NCI-H187 (cell line): Measurements from ENCODE around the gene EPHA3.

Experiments
- DNase-seq, 2 experiments: peaks; one replicate each; lab custom pipeline; 2025; lab: John Stamatoyannopoulos, UW

EPHA3 gene

GRCh38 chr3:89145995-89146394 is 38.6 kb downstream of the EPHA3 start:
- DNase-seq: no peak

- no peak for DNase-seq
These were observed 47.0 kb downstream of the EPHA3 start for GRCh38 chr3:89154416-89154815.

GRCh38 chr3:89155811-89156210 is 48.4 kb downstream of the EPHA3 start:
- no peak for DNase-seq

- DNase-seq: no peak
These were observed 50.2 kb downstream of the EPHA3 start for GRCh38 chr3:89157575-89157974.

GRCh38 chr3:89159605-89160004 is 52.2 kb downstream of the EPHA3 start:
- no peak for DNase-seq

GRCh38 chr3:89164774-89165173 is 57.4 kb downstream of the EPHA3 start:
- DNase-seq: no peak

- DNase-seq: no peak
These were observed 58.3 kb downstream of the EPHA3 start for GRCh38 chr3:89165636-89166263.

GRCh38 chr3:89171687-89172545 is 64.5 kb downstream of the EPHA3 start:
- DNase-seq: no peak

GRCh38 chr3:89173546-89173945 is 66.1 kb downstream of the EPHA3 start:
- no peak for DNase-seq

GRCh38 chr3:89179355-89180001 is 72.1 kb downstream of the EPHA3 start:
- no peak for DNase-seq

GRCh38 chr3:89180334-89180733 is 72.9 kb downstream of the EPHA3 start:
- DNase-seq: no peak

GRCh38 chr3:89182056-89182455 is 74.6 kb downstream of the EPHA3 start:
- no peak for DNase-seq

GRCh38 chr3:89184151-89184995 is 77.0 kb downstream of the EPHA3 start:
- DNase-seq: no peak

- no peak for DNase-seq
These were observed 79.0 kb downstream of the EPHA3 start for GRCh38 chr3:89186456-89186855.

GRCh38 chr3:89198591-89198990 is 91.2 kb downstream of the EPHA3 start:
- no peak for DNase-seq

GRCh38 chr3:89212619-89213018 is 105.2 kb downstream of the EPHA3 start:
- no peak for DNase-seq

- no peak for DNase-seq
These were observed 108.8 kb downstream of the EPHA3 start for GRCh38 chr3:89216016-89216739.

- DNase-seq: no peak
These were observed 109.8 kb downstream of the EPHA3 start for GRCh38 chr3:89217148-89217685.

GRCh38 chr3:89221924-89222323 is 114.5 kb downstream of the EPHA3 start:
- DNase-seq: no peak

GRCh38 chr3:89223188-89223587 is 115.8 kb downstream of the EPHA3 start:
- DNase-seq: no peak

- DNase-seq: no peak
These were observed 119.8 kb downstream of the EPHA3 start for GRCh38 chr3:89227218-89227617.
